ENCODE measurements around the gene PRKAR2A.
"Not testable (repeated sequence)": the region's sequence is repeated elsewhere in the genome, so short reads cannot be mapped to it uniquely, and the experiment has no call there.

PRKAR2A gene

DNA sequence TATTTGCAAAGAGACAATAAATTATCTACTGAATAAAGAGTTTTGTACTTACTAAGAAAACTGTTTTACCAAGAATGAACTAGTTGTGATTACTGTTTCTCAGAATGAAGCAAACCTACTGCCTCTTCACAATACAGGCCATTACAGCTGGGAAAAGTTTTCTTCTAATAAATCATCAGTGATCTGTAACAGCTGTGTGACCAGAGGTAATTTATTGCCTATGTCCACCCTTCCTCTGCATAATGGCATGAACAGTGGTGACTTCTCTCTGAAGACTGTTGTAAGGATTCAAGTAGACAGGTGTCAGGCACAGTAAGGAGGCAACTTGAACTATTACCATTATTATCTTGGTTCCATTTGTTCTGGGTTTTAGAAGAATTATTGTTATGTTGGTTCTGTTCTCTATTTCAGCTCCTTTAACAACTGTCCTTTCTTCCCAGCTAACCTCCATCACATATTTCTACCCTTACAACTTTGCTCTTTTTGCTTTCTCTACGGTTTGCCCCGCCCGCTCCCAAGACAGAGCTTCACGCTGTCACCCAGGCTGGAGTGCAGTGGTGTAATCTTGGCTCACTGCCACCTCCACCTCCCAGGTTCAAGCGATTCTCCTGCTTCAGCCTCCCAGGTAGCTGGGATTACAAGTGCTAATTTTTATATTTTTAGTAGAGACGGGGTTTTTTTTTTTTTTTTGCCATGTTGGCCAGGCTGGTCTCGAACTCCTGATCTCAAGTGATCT is 51.5 kb downstream of the PRKAR2A start:
- ATAC-seq = no peak
- TF ChIP-seq ZC3H10 (CRISPR knock-in tag; IDR thresholded peaks at IDR 0.05) (no peak), TOX (CRISPR knock-in tag; IDR thresholded peaks at IDR 0.05; ENCODE audit: borderline replicate concordance) (no peak), ZNF565 (CRISPR knock-in tag; conservative IDR thresholded peaks at IDR 0.05; ENCODE audit: low read depth) (no peak), TCF4 (CRISPR knock-in tag; IDR thresholded peaks at IDR 0.05; ENCODE audit: borderline replicate concordance) (no peak), ESRRG (CRISPR knock-in tag; IDR thresholded peaks at IDR 0.05) (no peak), GLIS3 (CRISPR knock-in tag; IDR thresholded peaks at IDR 0.05) (no peak), RARB (CRISPR knock-in tag; IDR thresholded peaks at IDR 0.05) (no peak), BACH2 (CRISPR knock-in tag; IDR thresholded peaks at IDR 0.05; ENCODE audit: borderline replicate concordance) (no peak), OSR1 (CRISPR knock-in tag; IDR thresholded peaks at IDR 0.05) (no peak), ZFP30 (CRISPR knock-in tag; IDR thresholded peaks at IDR 0.05) (no peak), ARNTL (CRISPR knock-in tag; IDR thresholded peaks at IDR 0.05; ENCODE audit: borderline replicate concordance, low read depth) (no peak), ZNF8 (CRISPR knock-in tag; IDR thresholded peaks at IDR 0.05) (no peak), ZNF70 (CRISPR knock-in tag; IDR thresholded peaks at IDR 0.05) (no peak)
- TF ChIP-seq, protein P1, sequence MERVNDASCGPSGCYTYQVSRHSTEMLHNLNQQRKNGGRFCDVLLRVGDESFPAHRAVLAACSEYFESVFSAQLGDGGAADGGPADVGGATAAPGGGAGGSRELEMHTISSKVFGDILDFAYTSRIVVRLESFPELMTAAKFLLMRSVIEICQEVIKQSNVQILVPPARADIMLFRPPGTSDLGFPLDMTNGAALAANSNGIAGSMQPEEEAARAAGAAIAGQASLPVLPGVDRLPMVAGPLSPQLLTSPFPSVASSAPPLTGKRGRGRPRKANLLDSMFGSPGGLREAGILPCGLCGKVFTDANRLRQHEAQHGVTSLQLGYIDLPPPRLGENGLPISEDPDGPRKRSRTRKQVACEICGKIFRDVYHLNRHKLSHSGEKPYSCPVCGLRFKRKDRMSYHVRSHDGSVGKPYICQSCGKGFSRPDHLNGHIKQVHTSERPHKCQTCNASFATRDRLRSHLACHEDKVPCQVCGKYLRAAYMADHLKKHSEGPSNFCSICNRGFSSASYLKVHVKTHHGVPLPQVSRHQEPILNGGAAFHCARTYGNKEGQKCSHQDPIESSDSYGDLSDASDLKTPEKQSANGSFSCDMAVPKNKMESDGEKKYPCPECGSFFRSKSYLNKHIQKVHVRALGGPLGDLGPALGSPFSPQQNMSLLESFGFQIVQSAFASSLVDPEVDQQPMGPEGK (CRISPR knock-in tag; IDR thresholded peaks at IDR 0.05; ENCODE audit: borderline replicate concordance) = no peak

- ATAC-seq = not testable (repeated sequence)
These were observed 54.2 kb downstream of the PRKAR2A start for GRCh38 chr3:48793484-48793883.

DNA sequence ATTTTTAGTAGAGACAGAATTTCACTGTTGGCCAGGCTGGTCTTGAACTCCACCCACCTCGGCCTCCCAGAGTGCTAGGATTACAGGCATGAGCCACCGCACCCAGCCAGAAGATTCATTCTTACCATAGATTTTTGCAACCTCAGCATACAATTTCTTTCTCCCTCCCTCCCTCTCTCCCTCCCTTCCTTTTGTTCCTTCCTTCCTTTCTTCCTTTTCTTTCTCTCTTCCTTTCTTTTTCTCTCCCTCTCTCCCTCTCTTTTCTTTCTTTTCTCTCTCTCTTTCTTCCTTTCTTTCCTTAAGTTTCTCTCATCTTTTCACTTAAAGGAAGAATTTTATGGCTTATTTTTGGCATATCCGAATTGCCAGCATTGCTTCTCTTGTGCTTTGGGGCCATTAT is 58.0 kb downstream of the PRKAR2A start:
- TF ChIP-seq ZNF70 (CRISPR knock-in tag; IDR thresholded peaks at IDR 0.05) (no peak), ZNF8 (CRISPR knock-in tag; IDR thresholded peaks at IDR 0.05) (no peak), SNAI2 (CRISPR knock-in tag; IDR thresholded peaks at IDR 0.05) (no peak), POU6F1 (CRISPR knock-in tag; IDR thresholded peaks at IDR 0.05; ENCODE audit: borderline replicate concordance, low read depth) (no peak), ZC3H10 (CRISPR knock-in tag; IDR thresholded peaks at IDR 0.05) (no peak), OSR1 (CRISPR knock-in tag; IDR thresholded peaks at IDR 0.05) (no peak), CSDC2 (CRISPR knock-in tag; IDR thresholded peaks at IDR 0.05) (no peak), ISL1 (CRISPR knock-in tag; IDR thresholded peaks at IDR 0.05) (no peak), TCF4 (CRISPR knock-in tag; IDR thresholded peaks at IDR 0.05; ENCODE audit: borderline replicate concordance) (no peak), ESRRG (CRISPR knock-in tag; IDR thresholded peaks at IDR 0.05) (no peak), ZFP30 (CRISPR knock-in tag; IDR thresholded peaks at IDR 0.05) (no peak)
- TF ChIP-seq, protein P2, sequence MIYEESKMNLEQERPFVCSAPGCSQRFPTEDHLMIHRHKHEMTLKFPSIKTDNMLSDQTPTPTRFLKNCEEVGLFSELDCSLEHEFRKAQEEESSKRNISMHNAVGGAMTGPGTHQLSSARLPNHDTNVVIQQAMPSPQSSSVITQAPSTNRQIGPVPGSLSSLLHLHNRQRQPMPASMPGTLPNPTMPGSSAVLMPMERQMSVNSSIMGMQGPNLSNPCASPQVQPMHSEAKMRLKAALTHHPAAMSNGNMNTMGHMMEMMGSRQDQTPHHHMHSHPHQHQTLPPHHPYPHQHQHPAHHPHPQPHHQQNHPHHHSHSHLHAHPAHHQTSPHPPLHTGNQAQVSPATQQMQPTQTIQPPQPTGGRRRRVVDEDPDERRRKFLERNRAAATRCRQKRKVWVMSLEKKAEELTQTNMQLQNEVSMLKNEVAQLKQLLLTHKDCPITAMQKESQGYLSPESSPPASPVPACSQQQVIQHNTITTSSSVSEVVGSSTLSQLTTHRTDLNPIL (CRISPR knock-in tag; IDR thresholded peaks at IDR 0.05; ENCODE audit: low read depth) = no peak
- TF ChIP-seq, protein P1 (CRISPR knock-in tag; IDR thresholded peaks at IDR 0.05; ENCODE audit: borderline replicate concordance) = no peak
- ATAC-seq = no peak

- no peak for ATAC-seq
These were observed 59.0 kb downstream of the PRKAR2A start for GRCh38 chr3:48788544-48789162.

More at GRCh38 chr3:48788544-48789162, 59.0 kb downstream of the PRKAR2A start:
- no peak for TF ChIP-seq ZNF8 (CRISPR knock-in tag; IDR thresholded peaks at IDR 0.05)
- TF ChIP-seq ZNF70 (CRISPR knock-in tag; IDR thresholded peaks at IDR 0.05) = no peak
- no peak for TF ChIP-seq SNAI2 (CRISPR knock-in tag; IDR thresholded peaks at IDR 0.05)
- no peak for TF ChIP-seq ISL1 (CRISPR knock-in tag; IDR thresholded peaks at IDR 0.05)
- no peak for TF ChIP-seq CSDC2 (CRISPR knock-in tag; IDR thresholded peaks at IDR 0.05)
- TF ChIP-seq ZNF565 (CRISPR knock-in tag; conservative IDR thresholded peaks at IDR 0.05; ENCODE audit: low read depth) = no peak
- TF ChIP-seq TCF4 (CRISPR knock-in tag; IDR thresholded peaks at IDR 0.05; ENCODE audit: borderline replicate concordance) = no peak
- TF ChIP-seq ZC3H10 (CRISPR knock-in tag; IDR thresholded peaks at IDR 0.05) = no peak
- no peak for TF ChIP-seq RARB (CRISPR knock-in tag; IDR thresholded peaks at IDR 0.05)
- TF ChIP-seq BACH2 (CRISPR knock-in tag; IDR thresholded peaks at IDR 0.05; ENCODE audit: borderline replicate concordance) = no peak
- TF ChIP-seq ESRRG (CRISPR knock-in tag; IDR thresholded peaks at IDR 0.05) = no peak
- TF ChIP-seq ZFP30 (CRISPR knock-in tag; IDR thresholded peaks at IDR 0.05) = no peak
- no peak for TF ChIP-seq POU6F1 (CRISPR knock-in tag; IDR thresholded peaks at IDR 0.05; ENCODE audit: borderline replicate concordance, low read depth)
- no peak for TF ChIP-seq TSHZ2 (CRISPR knock-in tag; IDR thresholded peaks at IDR 0.05)
- no peak for TF ChIP-seq ZFP3 (CRISPR knock-in tag; IDR thresholded peaks at IDR 0.05)
- TF ChIP-seq OSR1 (CRISPR knock-in tag; IDR thresholded peaks at IDR 0.05) = no peak
- TF ChIP-seq PPARA (CRISPR knock-in tag; IDR thresholded peaks at IDR 0.05; ENCODE audit: borderline replicate concordance) = no peak
- TF ChIP-seq TOX (CRISPR knock-in tag; IDR thresholded peaks at IDR 0.05; ENCODE audit: borderline replicate concordance) = no peak

Measured in SK-N-SH treated with all-trans-retinoic acid at 6 μM for 48 hours (cell line).